ENCODE data around the gene NAB1. TPM values are rescaled to one million over a fixed set of nuclear protein-coding genes. Genes with fewer than 3 reads are reported as not detected.

The NAB1 gene
- total RNA-seq, 2 donors from 2014 or later = 42.8 to 61.3 TPM

DNA sequence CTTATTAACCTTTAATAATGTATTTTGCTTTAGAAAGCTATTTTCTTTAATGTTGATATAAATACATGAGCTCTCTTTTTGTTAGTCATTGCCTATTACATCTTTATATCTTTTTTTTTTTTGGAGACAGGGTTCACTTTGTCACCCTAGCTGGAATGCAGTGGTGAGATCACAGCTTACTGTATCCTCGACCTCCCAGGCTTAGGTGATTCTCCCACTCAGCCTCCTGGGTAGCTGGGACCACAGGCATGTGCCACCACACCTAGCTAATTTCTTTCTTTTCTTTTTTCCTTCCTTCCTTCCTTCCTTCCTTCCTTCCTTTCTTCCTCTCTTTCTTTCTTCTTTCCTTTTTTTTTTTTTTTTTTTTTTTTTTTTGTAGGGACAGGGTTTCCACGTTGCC, 15.4 kb downstream of the NAB1 start:
- Mint-ChIP-seq H3K36me3 (ENCODE audit: insufficient read depth in 2 of 2) (peaks cover 5 to 32% of the 10 kb centered on the region in 2 donors), H3K9me3 (peaks cover 0 to 2% of the 10 kb centered on the region in 2 donors), H3K27ac (no peak overlapping the region), H3K4me3 (peak overlapping the region in 1 of 2 donors; percentile 61), H3K4me1 (ENCODE audit: low read depth) (peaks cover 66% of the 10 kb centered on the region), H3K27me3 (ENCODE audit: low read depth) (no peaks in the 10 kb centered on the region)
- DNase-seq (no peak), ATAC-seq (replicated peaks in 1 of 2) (no peak)

DNA sequence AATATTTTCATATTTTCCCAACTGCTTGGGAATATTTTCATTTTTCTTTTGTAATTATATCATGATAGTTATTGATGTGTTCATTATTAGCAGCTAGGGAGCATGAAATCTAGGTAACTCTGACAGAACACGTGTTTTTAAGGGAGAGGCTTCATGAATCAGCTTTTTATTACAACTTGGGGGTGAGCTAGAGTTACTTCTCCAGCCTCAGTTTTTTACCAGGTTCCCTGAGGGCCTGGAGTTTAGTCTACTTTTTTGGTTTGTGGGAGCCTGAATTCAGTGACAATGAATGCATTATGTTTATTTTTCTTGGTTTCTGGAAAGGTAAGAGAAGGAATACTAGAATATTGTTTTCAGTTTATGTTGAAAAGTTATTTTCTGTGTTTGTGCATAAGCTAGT, 18.0 kb downstream of the NAB1 start:
- Mint-ChIP-seq H3K36me3 (ENCODE audit: insufficient read depth in 2 of 2) (peaks cover 10 to 26% of the 10 kb centered on the region in 2 donors), H3K27me3 (ENCODE audit: low read depth) (no peaks in the 10 kb centered on the region), H3K9me3 (peaks cover 0 to 2% of the 10 kb centered on the region in 2 donors), H3K4me3 (no peak overlapping the region), H3K27ac (no peak overlapping the region), H3K4me1 (ENCODE audit: low read depth) (peaks cover 50% of the 10 kb centered on the region)
- ATAC-seq (replicated peaks in 1 of 2) (no peak), DNase-seq (no peak)

DNA sequence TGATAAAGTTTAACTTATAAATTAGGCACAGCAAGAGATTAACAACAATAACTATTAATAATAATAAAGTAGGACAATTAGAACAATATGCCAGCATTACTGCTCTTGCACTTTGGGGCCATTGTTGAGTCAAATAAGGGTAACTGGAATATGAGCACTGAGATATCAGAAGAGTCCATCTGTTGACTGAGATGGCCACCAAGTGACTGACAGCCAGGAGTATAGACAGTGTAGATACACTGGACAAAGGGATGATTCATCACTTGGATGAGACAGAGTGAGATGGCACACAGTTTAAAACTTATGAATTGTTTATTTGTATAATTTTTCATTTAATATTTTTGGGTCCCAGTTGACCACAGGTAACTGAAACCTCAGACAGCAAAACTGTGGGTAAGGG, 20.0 kb downstream of the NAB1 start:
- peaks cover 51% of the 10 kb centered on the region for H3K4me1 Mint-ChIP-seq (ENCODE audit: low read depth)
- peaks cover 12 to 34% of the 10 kb centered on the region in 2 donors for H3K36me3 Mint-ChIP-seq (ENCODE audit: insufficient read depth in 2 of 2)
- peaks cover 0 to 2% of the 10 kb centered on the region in 2 donors for H3K9me3 Mint-ChIP-seq
- DNase-seq (no peak), ATAC-seq (replicated peaks in 1 of 2) (peak in 1 of 2 donors; percentile 24)
- no peak overlapping the region for H3K27ac Mint-ChIP-seq
- no peaks in the 10 kb centered on the region for H3K27me3 Mint-ChIP-seq (ENCODE audit: low read depth)
- H3K4me3 Mint-ChIP-seq = no peak overlapping the region

DNA sequence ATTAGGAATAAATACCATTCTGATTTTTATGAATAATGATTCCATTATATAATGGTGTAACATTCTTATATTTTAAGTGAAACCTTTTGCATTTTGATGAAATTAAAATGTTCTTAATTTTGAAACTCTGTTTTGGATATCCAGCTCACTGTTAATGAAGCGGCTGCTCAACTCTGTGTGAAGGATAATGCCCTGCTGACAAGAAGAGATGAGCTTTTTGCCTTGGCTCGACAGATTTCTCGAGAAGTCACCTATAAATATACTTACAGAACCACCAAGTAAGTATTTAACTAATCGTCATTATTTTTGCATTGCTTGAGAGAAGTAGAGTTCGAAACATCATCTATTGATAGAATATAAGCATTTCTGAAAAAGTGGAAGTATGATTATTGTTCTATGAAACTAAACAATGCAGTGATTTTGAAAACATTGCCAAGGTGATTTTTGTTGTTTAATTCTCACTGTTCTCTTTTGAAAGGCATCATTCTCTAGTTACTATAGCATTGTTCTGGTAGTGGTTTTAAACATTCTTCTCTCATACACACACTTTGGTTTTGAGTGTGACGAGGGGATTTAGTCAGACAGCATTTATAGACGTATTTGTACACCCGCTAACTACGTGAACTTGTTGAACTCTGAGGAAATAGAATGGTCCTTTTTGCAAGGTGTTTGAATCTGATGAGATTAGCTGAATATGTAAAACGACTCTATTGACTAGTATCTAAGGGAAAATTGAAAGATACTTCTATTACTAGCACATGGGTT, 21.5 kb downstream of the NAB1 start:
- peaks cover 0 to under 1% of the 10 kb centered on the region in 2 donors for H3K9me3 Mint-ChIP-seq
- H3K36me3 Mint-ChIP-seq (ENCODE audit: insufficient read depth in 2 of 2) = peaks cover 11 to 30% of the 10 kb centered on the region in 2 donors

DNA sequence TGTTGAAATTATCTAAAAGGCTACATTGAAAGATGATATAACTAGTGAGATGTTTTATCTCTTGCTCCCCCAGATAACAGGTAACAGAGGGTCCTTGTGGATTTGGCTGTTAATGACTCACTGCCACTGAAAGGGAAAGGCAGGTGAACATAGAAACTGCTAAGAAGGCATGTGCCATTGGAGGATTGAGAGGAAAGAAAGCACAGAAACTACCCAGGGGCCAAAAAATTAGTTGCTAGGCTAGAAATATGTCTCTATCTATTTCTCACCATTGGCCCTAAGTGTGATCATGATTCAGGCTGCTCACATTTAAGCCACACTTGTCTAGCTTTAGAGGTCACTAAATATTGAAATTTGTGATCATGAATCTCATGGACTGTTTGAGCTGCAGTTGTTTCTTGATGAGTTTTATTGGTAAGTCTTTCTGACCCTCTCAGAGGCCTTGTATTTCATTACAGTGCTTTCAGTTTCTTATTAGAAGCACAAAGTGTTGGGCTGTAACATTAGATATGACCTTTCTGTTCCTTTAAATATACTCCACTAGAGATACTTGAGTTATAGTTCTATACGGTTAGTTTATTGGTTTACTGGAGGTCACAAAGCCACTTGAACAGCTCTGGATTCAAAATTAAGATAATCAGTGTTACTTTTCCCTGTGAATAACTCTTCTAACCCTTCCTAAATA, 26.2 kb downstream of the NAB1 start:
- peaks cover 79% of the 10 kb centered on the region for H3K4me1 Mint-ChIP-seq (ENCODE audit: low read depth)
- no peaks in the 10 kb centered on the region for H3K9me3 Mint-ChIP-seq
- H3K4me3 Mint-ChIP-seq = peak overlapping the region; percentile 38 to 86
- H3K27ac Mint-ChIP-seq = peak overlapping the region; percentile 86
- H3K27me3 Mint-ChIP-seq (ENCODE audit: low read depth) = no peaks in the 10 kb centered on the region
- ATAC-seq (replicated peaks in 1 of 2) = no peak
- DNase-seq = no peak
- H3K36me3 Mint-ChIP-seq (ENCODE audit: insufficient read depth in 2 of 2) = peaks cover 16 to 28% of the 10 kb centered on the region in 2 donors

More for the DNA sequence above, 21.5 kb downstream of the NAB1 start:
- Mint-ChIP-seq H3K4me3 (peak overlapping the region in 1 of 2 donors; percentile 63), H3K27ac (peak overlapping the region; percentile 21), H3K4me1 (ENCODE audit: low read depth) (peaks cover 58% of the 10 kb centered on the region), H3K27me3 (ENCODE audit: low read depth) (no peaks in the 10 kb centered on the region)
- ATAC-seq (replicated peaks in 1 of 2) (peak; percentile 73 to 86), DNase-seq (no peak)

DNA sequence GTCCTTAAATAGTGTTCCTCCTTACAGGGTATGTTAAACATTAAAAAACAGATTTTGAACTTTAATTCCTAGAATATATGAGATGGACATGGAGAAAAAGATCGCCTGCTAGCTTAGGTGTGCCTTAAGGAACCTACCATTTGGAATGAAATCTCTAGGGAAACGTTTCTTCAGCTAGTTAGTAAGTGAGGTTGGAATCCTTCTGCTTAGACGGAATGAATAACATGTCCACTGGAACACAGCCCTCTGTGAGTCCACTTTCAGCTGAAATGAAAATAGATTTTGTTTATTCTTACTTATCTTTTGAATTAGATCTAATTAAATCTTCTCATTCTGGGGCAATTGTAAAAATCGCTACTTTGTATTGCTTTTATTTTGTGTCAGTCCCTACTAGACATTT, 28.4 kb downstream of the NAB1 start:
- no peak for ATAC-seq (replicated peaks in 1 of 2)
- no peak for DNase-seq
- Mint-ChIP-seq H3K36me3 (ENCODE audit: insufficient read depth in 2 of 2) (peaks cover 12 to 28% of the 10 kb centered on the region in 2 donors), H3K4me1 (ENCODE audit: low read depth) (peaks cover 86% of the 10 kb centered on the region), H3K27me3 (ENCODE audit: low read depth) (no peaks in the 10 kb centered on the region), H3K27ac (peak overlapping the region; percentile 86), H3K4me3 (peak overlapping the region in 1 of 2 donors; percentile 45), H3K9me3 (no peaks in the 10 kb centered on the region)

DNA sequence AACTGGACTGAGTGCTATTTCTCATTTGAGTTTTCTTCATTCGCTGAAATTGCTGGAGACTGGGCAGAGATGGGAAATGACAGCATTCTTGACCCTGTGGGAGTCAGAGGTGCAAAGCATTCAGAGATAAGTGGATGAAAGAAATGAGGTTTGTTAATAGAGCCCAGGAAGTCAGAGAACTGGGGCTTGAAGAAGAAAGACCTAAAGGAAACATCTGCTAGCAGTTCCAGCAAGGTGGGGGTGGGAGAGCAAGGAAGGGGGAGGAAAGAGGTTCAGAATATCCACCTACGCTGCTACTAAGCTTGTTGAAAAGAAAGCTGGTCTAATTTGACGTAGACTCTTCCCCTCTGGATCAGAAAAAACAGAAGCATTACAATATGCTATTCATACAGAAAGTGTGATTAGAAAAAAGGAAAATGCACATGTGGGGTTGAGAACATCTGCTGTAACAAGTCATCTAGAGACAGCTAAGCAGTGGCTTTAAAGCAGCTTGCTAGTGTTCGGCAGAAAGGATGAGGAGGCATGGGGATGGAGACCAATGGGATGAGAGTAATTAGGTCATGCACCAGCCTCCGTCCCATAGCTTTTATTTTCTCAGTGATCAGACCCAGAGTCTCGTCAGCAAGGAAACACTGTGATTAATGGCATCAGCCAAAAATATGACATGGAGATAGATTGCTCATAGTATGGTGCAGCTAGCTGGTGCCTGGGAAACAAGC, 29.7 kb downstream of the NAB1 start:
- peak overlapping the region; percentile 98 for H3K27ac Mint-ChIP-seq
- H3K36me3 Mint-ChIP-seq (ENCODE audit: insufficient read depth in 2 of 2) = peaks cover 9 to 23% of the 10 kb centered on the region in 2 donors
- no peaks in the 10 kb centered on the region for H3K9me3 Mint-ChIP-seq
- no peaks in the 10 kb centered on the region for H3K27me3 Mint-ChIP-seq (ENCODE audit: low read depth)
- ATAC-seq (replicated peaks in 1 of 2) = peak; percentile 90 to 95
- peak overlapping the region; percentile 56 to 70 for H3K4me3 Mint-ChIP-seq
- H3K4me1 Mint-ChIP-seq (ENCODE audit: low read depth) = peaks cover 73% of the 10 kb centered on the region
- peak; percentile 66 to 71 for DNase-seq

DNA sequence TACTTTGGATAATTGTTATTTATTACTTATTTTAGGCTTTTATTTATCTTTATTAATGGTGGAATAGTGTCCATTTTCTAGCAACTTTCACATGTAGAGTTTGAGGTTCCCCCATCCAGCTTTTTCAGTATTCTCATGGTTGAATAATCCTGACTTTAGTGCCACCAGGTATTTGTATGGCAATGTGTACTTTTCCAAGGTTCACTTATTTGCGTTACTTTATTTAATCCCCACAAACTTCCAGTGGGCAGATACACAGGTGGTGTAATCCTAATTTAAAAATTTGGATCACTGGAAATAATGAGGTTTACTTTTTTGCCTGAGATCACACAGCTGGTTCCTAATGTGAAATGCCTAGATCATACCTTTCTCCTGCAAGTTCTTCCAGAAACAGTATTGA, 30.5 kb downstream of the NAB1 start:
- Mint-ChIP-seq H3K27ac (peak overlapping the region; percentile 98), H3K27me3 (ENCODE audit: low read depth) (no peaks in the 10 kb centered on the region), H3K4me1 (ENCODE audit: low read depth) (peaks cover 65% of the 10 kb centered on the region), H3K4me3 (peak overlapping the region; percentile 70 to 76), H3K36me3 (ENCODE audit: insufficient read depth in 2 of 2) (peaks cover 7 to 19% of the 10 kb centered on the region in 2 donors), H3K9me3 (no peaks in the 10 kb centered on the region)
- ATAC-seq (replicated peaks in 1 of 2) (no peak), DNase-seq (no peak)

DNA sequence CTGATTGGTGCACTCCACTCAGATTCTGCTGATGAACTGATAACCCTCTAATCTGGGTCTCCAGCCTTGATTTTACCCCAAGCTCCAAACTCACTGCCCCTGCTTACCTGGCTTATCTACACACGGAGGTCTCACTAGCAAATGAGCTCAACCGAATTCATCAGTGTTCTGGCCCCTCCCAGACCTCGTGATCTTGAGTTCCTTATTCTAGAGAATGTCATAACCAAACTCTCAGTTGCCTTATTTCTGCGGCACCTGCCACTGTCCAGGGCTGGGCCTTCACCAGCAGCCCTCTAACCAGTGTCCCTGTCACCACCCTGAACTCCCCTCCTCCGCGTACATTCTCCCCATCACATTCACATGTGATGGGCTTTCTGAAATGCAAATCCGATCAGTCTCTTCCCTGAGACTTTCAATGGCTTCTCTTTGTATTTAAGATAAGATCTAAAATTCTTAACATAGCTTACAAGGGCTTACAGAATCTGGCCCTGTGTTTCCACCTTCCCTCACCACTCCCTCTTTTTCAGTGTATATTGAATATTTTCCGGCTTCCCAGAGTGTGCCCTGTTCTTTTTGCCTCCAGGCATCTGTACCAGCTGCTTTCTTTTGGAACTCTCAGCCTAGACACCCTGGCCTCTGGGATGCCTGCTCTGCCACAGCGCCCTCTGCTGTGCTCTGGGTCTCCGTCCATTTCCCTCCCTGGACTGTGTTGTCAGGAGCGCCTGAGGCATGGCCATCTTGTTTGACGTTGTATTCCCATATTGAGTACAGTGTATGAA, 31.1 kb downstream of the NAB1 start:
- ATAC-seq (replicated peaks in 1 of 2) (peak in 1 of 2 donors; percentile 33), DNase-seq (peak; percentile 48 to 78)
- Mint-ChIP-seq H3K4me3 (peak overlapping the region; percentile 70 to 76), H3K27ac (peak overlapping the region; percentile 98), H3K4me1 (ENCODE audit: low read depth) (peaks cover 59% of the 10 kb centered on the region), H3K36me3 (ENCODE audit: insufficient read depth in 2 of 2) (peaks cover 7 to 20% of the 10 kb centered on the region in 2 donors), H3K27me3 (ENCODE audit: low read depth) (no peaks in the 10 kb centered on the region), H3K9me3 (no peaks in the 10 kb centered on the region)

DNA sequence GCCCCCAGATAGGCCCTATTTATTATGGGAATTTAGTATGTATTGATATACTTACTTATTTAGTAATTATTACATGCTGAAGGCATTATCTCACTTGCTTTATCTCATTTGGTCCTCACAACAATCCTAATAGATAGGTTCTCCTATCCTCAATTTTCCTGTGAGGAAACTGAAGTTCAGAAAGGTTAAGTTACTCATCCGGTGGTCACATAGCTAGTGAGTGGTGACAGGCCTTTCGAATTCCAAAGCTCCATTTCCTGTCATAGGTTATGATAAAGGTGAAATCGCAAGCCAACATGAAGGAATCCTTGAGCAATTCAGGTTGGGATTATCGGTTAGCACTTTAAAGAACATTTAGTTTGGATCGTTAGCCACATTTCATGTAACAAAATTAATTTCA, 33.3 kb downstream of the NAB1 start:
- Mint-ChIP-seq H3K4me1 (ENCODE audit: low read depth) (peaks cover 40% of the 10 kb centered on the region), H3K27me3 (ENCODE audit: low read depth) (no peaks in the 10 kb centered on the region), H3K36me3 (ENCODE audit: insufficient read depth in 2 of 2) (peaks cover 1 to 19% of the 10 kb centered on the region in 2 donors), H3K9me3 (no peaks in the 10 kb centered on the region), H3K27ac (no peak overlapping the region), H3K4me3 (no peak overlapping the region)
- DNase-seq (no peak), ATAC-seq (replicated peaks in 1 of 2) (no peak)

DNA sequence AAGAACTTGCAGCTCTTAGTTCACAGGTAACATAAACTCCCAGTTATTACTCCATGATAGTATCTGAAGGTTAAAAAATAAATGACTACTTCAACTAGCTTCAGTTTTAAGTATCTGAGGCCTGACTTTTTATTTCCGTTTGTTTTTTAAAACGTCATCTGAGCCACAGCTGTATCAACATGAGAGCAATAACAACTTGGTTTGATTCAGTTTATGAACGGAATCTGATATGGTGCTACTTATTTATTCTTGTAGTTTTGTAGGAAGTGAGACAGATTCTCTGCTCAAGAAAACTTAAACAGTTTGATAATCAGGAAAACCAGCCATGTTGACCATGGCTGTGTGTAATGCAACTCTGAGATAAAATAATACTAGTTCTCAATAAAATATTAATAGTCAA, 34.9 kb downstream of the NAB1 start:
- ATAC-seq (replicated peaks in 1 of 2) (no peak), DNase-seq (no peak)
- no peaks in the 10 kb centered on the region for H3K27me3 Mint-ChIP-seq (ENCODE audit: low read depth)
- H3K4me1 Mint-ChIP-seq (ENCODE audit: low read depth) = peaks cover 23% of the 10 kb centered on the region
- H3K27ac Mint-ChIP-seq = no peak overlapping the region
- no peaks in the 10 kb centered on the region for H3K9me3 Mint-ChIP-seq
- no peak overlapping the region for H3K4me3 Mint-ChIP-seq
- H3K36me3 Mint-ChIP-seq (ENCODE audit: insufficient read depth in 2 of 2) = peaks cover 1 to 27% of the 10 kb centered on the region in 2 donors

DNA sequence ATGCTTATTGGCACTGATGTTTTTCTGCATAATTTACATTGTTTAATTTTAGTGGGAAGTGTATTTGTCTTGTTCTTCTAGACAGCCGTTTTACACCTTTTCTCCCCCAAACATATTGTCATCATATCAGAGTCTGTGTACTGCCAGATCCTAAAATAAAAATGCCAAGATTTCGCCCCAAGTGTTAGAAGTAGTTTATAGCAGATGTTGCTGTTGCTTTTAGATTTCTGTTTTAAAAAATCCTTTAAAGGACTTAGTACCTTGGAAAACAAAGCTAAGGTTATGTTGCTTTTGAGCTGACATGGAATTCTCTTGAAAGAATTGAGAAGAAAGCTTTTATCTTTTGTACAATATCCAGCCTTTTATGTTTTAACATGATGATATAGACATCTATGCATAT, 36.0 kb downstream of the NAB1 start:
- Mint-ChIP-seq H3K36me3 (ENCODE audit: insufficient read depth in 2 of 2) (peaks cover 2 to 26% of the 10 kb centered on the region in 2 donors), H3K4me3 (no peak overlapping the region), H3K9me3 (no peaks in the 10 kb centered on the region), H3K27ac (no peak overlapping the region), H3K27me3 (ENCODE audit: low read depth) (no peaks in the 10 kb centered on the region), H3K4me1 (ENCODE audit: low read depth) (peaks cover 12% of the 10 kb centered on the region)
- ATAC-seq (replicated peaks in 1 of 2) (no peak), DNase-seq (no peak)

Measured in activated T-cell treated with anti-CD3 and anti-CD28 coated beads, Interleukin-2, amount 50 U/mL, for 72 hours (primary cell).